Panc1 (cell line): ENCODE measurements around the gene PTPRCAP. TPM values are rescaled to one million over a fixed set of nuclear protein-coding genes. Genes with fewer than 3 reads are reported as not detected.

Experiments used
- ATAC-seq: fragments of 200-7000 bp; cut with Tn5 transposase; 2 replicates; pipeline ENCODE4 v1.9.1; 2020; ENCODE audit warnings: mild to moderate bottlenecking, moderate library complexity
- BruUV-seq: library from RNA; stranded (reverse); fragments of 400-500 nt; replicated peaks from 2 replicates; lab custom pipeline; 2021; lab: Mats Ljungman, UMichigan
- CTCF ChIA-PET: fragments of 300-600 bp; sonication (Branson Sonifier 250); formaldehyde crosslinking; loops from one replicate; lab custom pipeline; 2022; ENCODE audit warnings: antibody characterized with exemption; lab: Charles Lee
- POLR2A ChIA-PET: fragments of 300-600 bp; sonication (Branson Sonifier 250); formaldehyde crosslinking; loops from one replicate; lab custom pipeline; 2022; ENCODE audit warnings: antibody characterized with exemption; lab: Charles Lee
- DNase-seq: peaks from one replicate; pipeline ENCODE4 v3.0.0-alpha.2; 2010; ENCODE audit warnings: low read depth, low spot score
- H3K27ac ChIP-seq: 2 replicates; pipeline ENCODE4 v1.5.1; 2011; ENCODE audit warnings: mild to moderate bottlenecking, low read length, inconsistent platforms
- H3K27me3 ChIP-seq: fragments of 200-500 bp; sonication (Bioruptor generic); 2 replicates; pipeline ENCODE4 v1.6.0; 2014; ENCODE audit warnings: low read length, inconsistent platforms; ENCODE audit not compliant: control insufficient read depth, insufficient read depth
- H3K36me3 ChIP-seq: fragments of 200-500 bp; sonication (Bioruptor generic); 2 replicates; pipeline ENCODE4 v1.5.1; 2014; ENCODE audit warnings: inconsistent platforms, mild to moderate bottlenecking, low read length, moderate library complexity; ENCODE audit not compliant: control insufficient read depth, insufficient read depth
- H3K4me1 ChIP-seq: 2 replicates; pipeline ENCODE4 v1.5.1; 2011; ENCODE audit warnings: inconsistent platforms, mild to moderate bottlenecking, low read length, moderate library complexity; ENCODE audit not compliant: control insufficient read depth, insufficient read depth
- H3K4me3 ChIP-seq, 2 experiments: 2 replicates each; pipeline ENCODE4 v1.5.1; 2011 to 2012; ENCODE audit warnings: low read depth in 2 of 2, low read length in 2 of 2, mild to moderate bottlenecking in 2 of 2, inconsistent platforms in 1 of 2, moderate library complexity in 1 of 2
- H3K9me3 ChIP-seq: fragments of 200-500 bp; sonication (Bioruptor generic); 2 replicates; pipeline ENCODE4 v1.5.1; 2014; ENCODE audit warnings: low read depth, mild to moderate bottlenecking, inconsistent platforms, low read length, moderate library complexity; ENCODE audit not compliant: control insufficient read depth, insufficient read depth
- CTCF ChIP-seq: fragments of 450-650 bp; IDR thresholded peaks from 2 replicates; pipeline ENCODE4 v1.5.1; 2017; ENCODE audit warnings: mild to moderate bottlenecking
- POLR2AphosphoS5 ChIP-seq: IDR thresholded peaks from 2 replicates; pipeline ENCODE4 v1.6.1; 2012; ENCODE audit warnings: mild to moderate bottlenecking, low read depth, low read length, moderate library complexity
- REST ChIP-seq, 2 experiments: IDR thresholded peaks; 2 replicates each; pipeline ENCODE4 v1.6.1; 2011 to 2012; ENCODE audit warnings: low read depth in 2 of 2, control low read depth in 1 of 2, low read length in 1 of 2, mild to moderate bottlenecking in 1 of 2, moderate library complexity in 1 of 2; ENCODE audit not compliant: insufficient read depth in 1 of 2
- SIN3A ChIP-seq: IDR thresholded peaks from 2 replicates; pipeline ENCODE4 v1.6.1; 2012; ENCODE audit warnings: low read depth, mild to moderate bottlenecking, low read length, moderate library complexity, borderline replicate concordance; ENCODE audit not compliant: insufficient read depth
- TCF7L2 ChIP-seq: IDR thresholded peaks from 2 replicates; pipeline ENCODE4 v1.6.1; 2011; ENCODE audit warnings: mild to moderate bottlenecking, low read depth, low read length, inconsistent platforms
- in situ Hi-C: cut with HindIII; loops from 2 replicates; pipeline ENCODE4 v1.10.0; 2016; ENCODE audit warnings: low sequenced_read_pairs, low pct_unique_long_range_greater_than_20kb
- intact Hi-C: fragments of 100-400 bp; cut with micrococcal nuclease; formaldehyde crosslinking; loops from one replicate; pipeline ENCODE4 v1.10.0; 2022; ENCODE audit not compliant: unreplicated experiment
- total RNA-seq: library from RNA; stranded (reverse); gene quantifications from one replicate; pipeline ENCODE4 v1.2.1, GENCODE V29; 2021; ENCODE audit not compliant: unreplicated experiment

The PTPRCAP gene
- total RNA-seq, 1 experiment from 2014 or later, result 0.82 TPM

GRCh38 chr11:67389477-67389876 lies 48.0 kb downstream of the PTPRCAP start:
- no TSS peak for BruUV-seq
- POLR2A ChIA-PET, result no interaction called here
- Histone ChIP-seq H3K36me3 (no peaks in the 10 kb centered on the region), H3K9me3 (no peaks in the 10 kb centered on the region), H3K27ac (no peak overlapping the region), H3K27me3 (no peaks in the 10 kb centered on the region), H3K4me1 (peaks cover 14% of the 10 kb centered on the region), H3K4me3 (no peak overlapping the region)
- peak; percentile 38 for DNase-seq
- ATAC-seq, result peak; percentile 51
- in situ Hi-C loops (no loop called here), intact Hi-C loops (loop anchor here (10.0 kb wide), 1 partner anchor 125 kb away; the partner anchor contains the start of gene GRK2)
- TF ChIP-seq POLR2AphosphoS5, result peak; percentile 42; the same call in 1 of the 2 replicates
- TF ChIP-seq CTCF, result no peak; the same call in 1 of the 2 replicates
- CTCF ChIA-PET, result interaction anchor here (1.2 to 1.3 kb wide), 2 partner anchors 9 to 43 kb away, joined by 3 to 5 read pairs; no protein-coding TSS in a partner anchor

- Histone ChIP-seq H3K27me3 (no peaks in the 10 kb centered on the region), H3K9me3 (no peaks in the 10 kb centered on the region), H3K4me3 (no peak overlapping the region), H3K4me1 (peaks cover 11% of the 10 kb centered on the region), H3K27ac (no peak overlapping the region), H3K36me3 (no peaks in the 10 kb centered on the region)
- POLR2A ChIA-PET, result interaction anchor here (0.7 to 1.1 kb wide), 2 partner anchors 15 to 360 kb away, joined by 6 to 18 read pairs; no protein-coding TSS in a partner anchor
- TF ChIP-seq REST (IDR thresholded peaks at IDR 0.05; ENCODE audit: insufficient read depth in 1 of 2, low read depth in 2 of 2, low read length in 1 of 2) (no peak), SIN3A (no peak)
- CTCF ChIA-PET, result interaction anchor here (0.5 kb wide), 1 partner anchor 297 kb away, joined by 3 read pairs; no protein-coding TSS in a partner anchor
- in situ Hi-C loops, result no loop called here
- DNase-seq (no peak), ATAC-seq (no peak)
- no TSS peak for BruUV-seq
- intact Hi-C loops, result loop anchor here (10.0 kb wide), 1 partner anchor 123 kb away; the partner anchor contains the start of gene GRK2
Observed at GRCh38 chr11:67387518-67387917, 50.0 kb downstream of the PTPRCAP start.

- ATAC-seq (no peak), DNase-seq (no peak)
- no peaks in the 10 kb centered on the region for H3K9me3 ChIP-seq
- in situ Hi-C loops, result no loop called here
- no TSS peak for BruUV-seq
- TF ChIP-seq CTCF (no peak), REST (IDR thresholded peaks at IDR 0.05; ENCODE audit: insufficient read depth in 1 of 2, low read depth in 2 of 2, low read length in 1 of 2) (no peak), SIN3A (no peak), TCF7L2 (no peak), POLR2AphosphoS5 (no peak)
- H3K36me3 ChIP-seq, result no peaks in the 10 kb centered on the region
- H3K27ac ChIP-seq, result no peak overlapping the region
- intact Hi-C loops, result loop anchor here (10.0 kb wide), 1 partner anchor 122 kb away; the partner anchor contains the start of gene GRK2
- H3K4me3 ChIP-seq, result no peak overlapping the region
- CTCF ChIA-PET, result interaction anchor here (0.5 to 0.9 kb wide), 8 partner anchors 12 to 490 kb away, joined by 3 to 7 read pairs (median 4); partner anchors contain the start of gene CABP4
- peaks cover 15% of the 10 kb centered on the region for H3K4me1 ChIP-seq
- POLR2A ChIA-PET, result interaction anchor here (0.7 to 1.1 kb wide), 2 partner anchors 14 to 52 kb away, joined by 6 to 14 read pairs; no protein-coding TSS in a partner anchor
- H3K27me3 ChIP-seq, result no peaks in the 10 kb centered on the region
Observed at GRCh38 chr11:67387069-67387468, 50.4 kb downstream of the PTPRCAP start.
